Measurements from ENCODE around the gene TGM4.

Gene TGM4

GRCh38 chr3:44894485-44894884 lies 20.1 kb downstream of the TGM4 start:
- Histone ChIP-seq H3K27me3 (ENCODE audit: insufficient read depth, low read depth) (no peaks in the 10 kb centered on the region), H3K9ac (no peak overlapping the region), H3K27ac (no peak overlapping the region), H2AFZ (ENCODE audit: low read depth) (no peak overlapping the region), H3K36me3 (ENCODE audit: insufficient read depth) (no peaks in the 10 kb centered on the region), H3K79me2 (ENCODE audit: insufficient read depth, low read depth) (no peaks in the 10 kb centered on the region), H4K20me1 (ENCODE audit: insufficient read depth) (no peaks in the 10 kb centered on the region), H3K4me3 (IDR thresholded peaks at IDR 0.05; ENCODE audit: insufficient read depth, low read depth, low read length) (no peak overlapping the region), H3K4me1 (ENCODE audit: low read depth, poor library complexity, severe bottlenecking) (no peaks in the 10 kb centered on the region), H3K4me2 (no peak overlapping the region)
- no peak for TF ChIP-seq CTCF (conservative IDR thresholded peaks at IDR 0.05; ENCODE audit: low read depth, low read length)

- no peaks in the 10 kb centered on the region for H4K20me1 ChIP-seq (ENCODE audit: insufficient read depth)
- no peak for TF ChIP-seq CTCF (conservative IDR thresholded peaks at IDR 0.05; ENCODE audit: low read depth, low read length)
- H3K4me1 ChIP-seq (ENCODE audit: low read depth, poor library complexity, severe bottlenecking), result no peaks in the 10 kb centered on the region
- no peaks in the 10 kb centered on the region for H3K79me2 ChIP-seq (ENCODE audit: insufficient read depth, low read depth)
- H3K27me3 ChIP-seq (ENCODE audit: insufficient read depth, low read depth), result no peaks in the 10 kb centered on the region
- no peak overlapping the region for H3K27ac ChIP-seq
- no peak overlapping the region for H3K4me2 ChIP-seq
- H3K36me3 ChIP-seq (ENCODE audit: insufficient read depth), result no peaks in the 10 kb centered on the region
- no peak overlapping the region for H3K4me3 ChIP-seq (IDR thresholded peaks at IDR 0.05; ENCODE audit: insufficient read depth, low read depth, low read length)
- H3K9ac ChIP-seq, result no peak overlapping the region
- H2AFZ ChIP-seq (ENCODE audit: low read depth), result no peak overlapping the region
Measured at GRCh38 chr3:44896440-44896839, 22.0 kb downstream of the TGM4 start.

- TF ChIP-seq CTCF (conservative IDR thresholded peaks at IDR 0.05; ENCODE audit: low read depth, low read length), result no peak
- no peaks in the 10 kb centered on the region for H3K4me1 ChIP-seq (ENCODE audit: low read depth, poor library complexity, severe bottlenecking)
- H2AFZ ChIP-seq (ENCODE audit: low read depth), result no peak overlapping the region
- H3K79me2 ChIP-seq (ENCODE audit: insufficient read depth, low read depth), result no peaks in the 10 kb centered on the region
- no peaks in the 10 kb centered on the region for H4K20me1 ChIP-seq (ENCODE audit: insufficient read depth)
- no peak overlapping the region for H3K27ac ChIP-seq
- H3K4me2 ChIP-seq, result no peak overlapping the region
- H3K27me3 ChIP-seq (ENCODE audit: insufficient read depth, low read depth), result no peaks in the 10 kb centered on the region
- H3K4me3 ChIP-seq (IDR thresholded peaks at IDR 0.05; ENCODE audit: insufficient read depth, low read depth, low read length), result no peak overlapping the region
- H3K36me3 ChIP-seq (ENCODE audit: insufficient read depth), result no peaks in the 10 kb centered on the region
- H3K9ac ChIP-seq, result no peak overlapping the region
Measured at GRCh38 chr3:44899683-44900367, 25.4 kb downstream of the TGM4 start.

GRCh38 chr3:44902628-44903027 lies 28.2 kb downstream of the TGM4 start:
- Histone ChIP-seq H3K36me3 (ENCODE audit: insufficient read depth) (no peaks in the 10 kb centered on the region), H3K4me2 (no peak overlapping the region), H3K4me3 (IDR thresholded peaks at IDR 0.05; ENCODE audit: insufficient read depth, low read depth, low read length) (no peak overlapping the region), H2AFZ (ENCODE audit: low read depth) (no peak overlapping the region), H3K27ac (no peak overlapping the region), H3K4me1 (ENCODE audit: low read depth, poor library complexity, severe bottlenecking) (no peaks in the 10 kb centered on the region), H4K20me1 (ENCODE audit: insufficient read depth) (no peaks in the 10 kb centered on the region), H3K9ac (no peak overlapping the region), H3K79me2 (ENCODE audit: insufficient read depth, low read depth) (no peaks in the 10 kb centered on the region), H3K27me3 (ENCODE audit: insufficient read depth, low read depth) (no peaks in the 10 kb centered on the region)
- TF ChIP-seq CTCF (conservative IDR thresholded peaks at IDR 0.05; ENCODE audit: low read depth, low read length), result no peak
